Right kidney (tissue), 1 donor: ENCODE data around the gene CREBZF.
"Not testable (repeated sequence)": the region's sequence is repeated elsewhere in the genome, so short reads cannot be mapped to it uniquely, and the experiment has no call there.

ENCODE experiments used
- DNase-seq: peaks from one replicate; pipeline ENCODE4 v3.0.0-alpha.2; 2016

CREBZF gene

GRCh38 chr11:85672105-85672902 lies 7.4 kb upstream of the CREBZF start:
- no peak for DNase-seq

- not testable (repeated sequence) for DNase-seq
Observed at GRCh38 chr11:85670949-85671663, 6.2 kb upstream of the CREBZF start.

- no peak for DNase-seq
Observed at GRCh38 chr11:85668157-85668556, 3.2 kb upstream of the CREBZF start.

GRCh38 chr11:85666687-85667086 lies 1.8 kb upstream of the CREBZF start:
- no peak for DNase-seq

- peak; percentile 22 for DNase-seq
Observed at GRCh38 chr11:85665733-85666132, 804 bp upstream of the CREBZF start.

GRCh38 chr11:85663753-85664614 lies 945 bp downstream of the CREBZF start:
- no peak for DNase-seq

- DNase-seq: peak; percentile 12
Observed at GRCh38 chr11:85663080-85663752, 1.7 kb downstream of the CREBZF start.

GRCh38 chr11:85661972-85662664 lies 2.8 kb downstream of the CREBZF start:
- DNase-seq: no peak

- DNase-seq: no peak
Observed at GRCh38 chr11:85658180-85658579, 6.7 kb downstream of the CREBZF start.

- DNase-seq: no peak
Observed at GRCh38 chr11:85656777-85657176, 8.2 kb downstream of the CREBZF start.

- not testable (repeated sequence) for DNase-seq
Observed at GRCh38 chr11:85654343-85654742, 10.6 kb downstream of the CREBZF start.

GRCh38 chr11:85652786-85653447 lies 12.0 kb downstream of the CREBZF start:
- DNase-seq: no peak

GRCh38 chr11:85651118-85651517 lies 13.8 kb downstream of the CREBZF start:
- no peak for DNase-seq

GRCh38 chr11:85647604-85648299 lies 17.2 kb downstream of the CREBZF start, which contains the start of gene TMEM126A:
Gene TMEM126A, plus strand, starts transcription at chr11:85647967. Its CDS starts 2,289 bp downstream, at chr11:85650256.
- DNase-seq: peak; percentile 88

- DNase-seq: no peak
Observed at GRCh38 chr11:85647078-85647477, 17.9 kb downstream of the CREBZF start.

- no peak for DNase-seq
Observed at GRCh38 chr11:85643191-85643614, 21.7 kb downstream of the CREBZF start.

GRCh38 chr11:85634747-85635146 lies 30.2 kb downstream of the CREBZF start:
- DNase-seq: no peak

- no peak for DNase-seq
Observed at GRCh38 chr11:85628771-85629341, 36.1 kb downstream of the CREBZF start.

- DNase-seq: peak; percentile 93
Observed at GRCh38 chr11:85627998-85628770, 36.7 kb downstream of the CREBZF start, which contains the start of gene TMEM126B. Gene TMEM126B, plus strand, starts transcription at chr11:85628593. Its CDS starts 15 bp downstream, at chr11:85628608.
